Pulmonary artery endothelial cell (primary cell): ENCODE data around the gene OTX2. TPM values are rescaled to one million over a fixed set of nuclear protein-coding genes. Genes with fewer than 3 reads are reported as not detected.

Experiments used
- DNase-seq: peaks from one replicate; pipeline ENCODE4 v3.0.0-alpha.2; 2011; ENCODE audit warnings: low read depth, low spot score
- total RNA-seq: library from RNA; depleted of rRNA; stranded (reverse); fragments of >200 nt; gene quantifications from 2 replicates; pipeline ENCODE4 v1.2.3, GENCODE V29; 2014

The OTX2 gene
- not detected in 2 replicates for total RNA-seq

- DNase-seq, result no peak
These were observed at the start of gene OTX2 for GRCh38 chr14:56810147-56810719. TSS of gene OTX2 (minus strand) at chr14:56810479. CDS start at chr14:56805456, 5,023 bp downstream.

GRCh38 chr14:56858422-56858821 is 48.1 kb upstream of the OTX2 start:
- DNase-seq, result no peak

- DNase-seq, result no peak
These were observed 46.9 kb upstream of the OTX2 start for GRCh38 chr14:56857216-56857615.

- DNase-seq, result no peak
These were observed 45.7 kb upstream of the OTX2 start for GRCh38 chr14:56855891-56856461.

- DNase-seq, result no peak
These were observed 44.0 kb upstream of the OTX2 start for GRCh38 chr14:56854325-56854724.

GRCh38 chr14:56846970-56847930 is 37.0 kb upstream of the OTX2 start:
- DNase-seq, result no peak

- no peak for DNase-seq
These were observed 34.2 kb upstream of the OTX2 start for GRCh38 chr14:56844406-56845002.

- no peak for DNase-seq
These were observed 31.3 kb upstream of the OTX2 start for GRCh38 chr14:56841611-56842010.

- no peak for DNase-seq
These were observed 29.9 kb upstream of the OTX2 start for GRCh38 chr14:56840221-56840620.

GRCh38 chr14:56829151-56829550 is 18.9 kb upstream of the OTX2 start:
- DNase-seq, result no peak

- DNase-seq, result no peak
These were observed 15.9 kb upstream of the OTX2 start for GRCh38 chr14:56826214-56826613.

- no peak for DNase-seq
These were observed 11.7 kb upstream of the OTX2 start for GRCh38 chr14:56821805-56822610.

- DNase-seq, result no peak
These were observed 10.9 kb upstream of the OTX2 start for GRCh38 chr14:56821177-56821576.

GRCh38 chr14:56817396-56817921 is 7.2 kb upstream of the OTX2 start:
- DNase-seq, result no peak

- DNase-seq, result no peak
These were observed 6.5 kb upstream of the OTX2 start for GRCh38 chr14:56816574-56817391.

- no peak for DNase-seq
These were observed 5.5 kb upstream of the OTX2 start for GRCh38 chr14:56815745-56816144.

- DNase-seq, result no peak
These were observed 4.9 kb upstream of the OTX2 start for GRCh38 chr14:56814969-56815700.

GRCh38 chr14:56814519-56814959 is 4.3 kb upstream of the OTX2 start:
- DNase-seq, result no peak

GRCh38 chr14:56813143-56813551 is 2.9 kb upstream of the OTX2 start:
- DNase-seq, result no peak
